CD4-positive, alpha-beta T cell (primary cell): ENCODE results near the gene DMKN. TPM values are rescaled to one million over a fixed set of nuclear protein-coding genes. Genes with fewer than 3 reads are reported as not detected.

Experiments
- ATAC-seq: fragments of 200-7000 bp; cut with Tn5 transposase; one replicate; pipeline ENCODE4 v1.10.0; 2022; ENCODE audit warnings: mild to moderate bottlenecking; ENCODE audit not compliant: poor library complexity
- CTCF ChIA-PET: fragments of 350-600 bp; sonication (Branson Sonifier 250); formaldehyde crosslinking; loops from one replicate; lab custom pipeline; 2021; ENCODE audit warnings: antibody characterized with exemption, inconsistent platforms; lab: Charles Lee
- POLR2A ChIA-PET: fragments of 350-600 bp; sonication (Branson Sonifier 250); formaldehyde crosslinking; loops from one replicate; lab custom pipeline; 2021; ENCODE audit warnings: antibody characterized with exemption, inconsistent platforms; lab: Charles Lee
- DNase-seq, 14 experiments: peaks; one replicate each; pipeline ENCODE4 v3.0.0-alpha.2; 2013 to 2020; ENCODE audit warnings: mixed read lengths in 2 of 14
- H3K27ac ChIP-seq, 2 donors: one replicate each; pipeline versions ENCODE4 v1.5.1 to v1.7.0; 2013; ENCODE audit warnings: low read length in 2 of 2, low read depth in 1 of 2, mild to moderate bottlenecking in 1 of 2
- H3K27me3 ChIP-seq, 2 experiments: 1 replicate in 1 of 2; 2 replicates in 1 of 2; pipeline versions ENCODE4 v1.6.1 to v1.7.0; 2013; ENCODE audit warnings: low read length in 2 of 2, control low read depth in 1 of 2, mild to moderate bottlenecking in 1 of 2, moderate library complexity in 1 of 2; ENCODE audit not compliant: insufficient read depth in 2 of 2, control insufficient read depth in 1 of 2
- H3K36me3 ChIP-seq: one replicate; pipeline ENCODE4 v1.6.1; 2013; ENCODE audit warnings: low read length, control low read depth; ENCODE audit not compliant: insufficient read depth
- H3K4me1 ChIP-seq: one replicate; pipeline ENCODE4 v1.6.1; 2013; ENCODE audit warnings: low read length, control low read depth; ENCODE audit not compliant: insufficient read depth
- H3K4me3 ChIP-seq: one replicate; pipeline ENCODE4 v1.5.1; 2013; ENCODE audit warnings: mild to moderate bottlenecking, low read length, moderate library complexity
- H3K9me3 ChIP-seq, 2 experiments: 1 replicate in 1 of 2; 2 replicates in 1 of 2; pipeline versions ENCODE4 v1.6.1 to v1.7.0; 2013; ENCODE audit warnings: low read length in 2 of 2, mild to moderate bottlenecking in 2 of 2, control low read depth in 1 of 2, moderate library complexity in 1 of 2; ENCODE audit not compliant: control insufficient read depth in 1 of 2, insufficient read depth in 1 of 2
- H3K27ac Mint-ChIP-seq: one replicate; pipeline ENCODE4 v1.8.0; 2020; ENCODE audit warnings: mixed read lengths
- H3K27me3 Mint-ChIP-seq: one replicate; pipeline ENCODE4 v1.8.0; 2021; ENCODE audit warnings: mixed read lengths
- H3K36me3 Mint-ChIP-seq: one replicate; pipeline ENCODE4 v1.8.0; 2021; ENCODE audit warnings: low read depth, mixed read lengths
- H3K4me1 Mint-ChIP-seq: one replicate; pipeline ENCODE4 v1.8.0; 2021; ENCODE audit warnings: low read depth, mixed read lengths
- H3K4me3 Mint-ChIP-seq: one replicate; pipeline ENCODE4 v1.8.0; 2020; ENCODE audit warnings: mild to moderate bottlenecking, mixed read lengths
- H3K9me3 Mint-ChIP-seq: one replicate; pipeline ENCODE4 v1.8.0; 2020; ENCODE audit warnings: mixed read lengths
- CTCF ChIP-seq: fragments of 200-600 bp; IDR thresholded peaks from one replicate; pipeline ENCODE4 v1.8.0; 2022; ENCODE audit warnings: antibody characterized with exemption, mild to moderate bottlenecking
- intact Hi-C, 2 experiments: fragments of 100-400 bp; cut with DNase I in 1 of 2; cut with micrococcal nuclease in 1 of 2; formaldehyde crosslinking; loops; one replicate each; pipeline versions ENCODE4 v1.15.1 to v1.9.0; 2023 to 2025; cut with DNase I, micrococcal nuclease
- total RNA-seq, 174 experiments: library from RNA in 2 of 174; stranded (reverse) in 2 of 174; gene quantifications; one replicate each; pipeline ENCODE4 v1.2.3 and lab custom pipeline; 2021 to 2026

DMKN gene
- total RNA-seq, 2 experiments from 2014 or later: not detected

GRCh38 chr19:35458192-35458591, 55.3 kb downstream of the DMKN start:
- H3K36me3 ChIP-seq: no peaks in the 10 kb centered on the region
- no peaks in the 10 kb centered on the region for H3K27me3 ChIP-seq
- no peaks in the 10 kb centered on the region for H3K36me3 Mint-ChIP-seq
- H3K4me3 Mint-ChIP-seq: no peak overlapping the region
- no peaks in the 10 kb centered on the region for H3K9me3 Mint-ChIP-seq
- no peak overlapping the region for H3K27ac ChIP-seq
- no peaks in the 10 kb centered on the region for H3K9me3 ChIP-seq
- no peaks in the 10 kb centered on the region for H3K27me3 Mint-ChIP-seq
- CTCF ChIA-PET: no interaction called here
- intact Hi-C loops: no loop called here
- no peak overlapping the region for H3K27ac Mint-ChIP-seq
- peaks cover 51% of the 10 kb centered on the region for H3K4me1 ChIP-seq
- POLR2A ChIA-PET: no interaction called here
- no peak for DNase-seq
- ATAC-seq: no peak
- H3K4me1 Mint-ChIP-seq: peaks cover 42% of the 10 kb centered on the region
- TF ChIP-seq CTCF: no peak
- H3K4me3 ChIP-seq: no peak overlapping the region

GRCh38 chr19:35457173-35457572, 56.3 kb downstream of the DMKN start:
- Histone ChIP-seq H3K9me3 (no peaks in the 10 kb centered on the region), H3K4me3 (no peak overlapping the region), H3K4me1 (peaks cover 41% of the 10 kb centered on the region), H3K27ac (no peak overlapping the region), H3K27me3 (no peaks in the 10 kb centered on the region), H3K36me3 (no peaks in the 10 kb centered on the region)
- no peaks in the 10 kb centered on the region for H3K27me3 Mint-ChIP-seq
- TF ChIP-seq CTCF: no peak
- no peak overlapping the region for H3K27ac Mint-ChIP-seq
- no peaks in the 10 kb centered on the region for H3K36me3 Mint-ChIP-seq
- CTCF ChIA-PET: no interaction called here
- intact Hi-C loops: no loop called here
- no peak overlapping the region for H3K4me3 Mint-ChIP-seq
- POLR2A ChIA-PET: no interaction called here
- H3K9me3 Mint-ChIP-seq: no peaks in the 10 kb centered on the region
- no peak for ATAC-seq
- DNase-seq: no peak
- peaks cover 37% of the 10 kb centered on the region for H3K4me1 Mint-ChIP-seq

GRCh38 chr19:35455616-35456201, 57.7 kb downstream of the DMKN start:
- H3K4me3 ChIP-seq: no peak overlapping the region
- ChIA-PET POLR2A (no interaction called here), CTCF (interaction anchor here (0.7 to 0.8 kb wide), 2 partner anchors 111 to 202 kb away, joined by 3 to 4 read pairs; no protein-coding TSS in a partner anchor)
- H3K4me1 ChIP-seq: peaks cover 41% of the 10 kb centered on the region
- TF ChIP-seq CTCF: no peak
- Mint-ChIP-seq H3K27me3 (no peaks in the 10 kb centered on the region), H3K4me1 (peaks cover 43% of the 10 kb centered on the region), H3K36me3 (no peaks in the 10 kb centered on the region), H3K4me3 (no peak overlapping the region), H3K9me3 (no peaks in the 10 kb centered on the region), H3K27ac (no peak overlapping the region)
- intact Hi-C loops: no loop called here
- no peaks in the 10 kb centered on the region for H3K36me3 ChIP-seq
- H3K9me3 ChIP-seq: no peaks in the 10 kb centered on the region
- H3K27ac ChIP-seq: no peak overlapping the region
- H3K27me3 ChIP-seq: no peaks in the 10 kb centered on the region
- DNase-seq (no peak), ATAC-seq (no peak)
